ENCODE measurements around the gene SOCS1.

- TF ChIP-seq CTCF (IDR thresholded peaks at IDR 0.05) (no peak), POLR2A (IDR thresholded peaks at IDR 0.05) (no peak)
Measured at GRCh38 chr16:11296706-11297491, 40.9 kb upstream of the SOCS1 start.

Data from heart left ventricle (tissue), 13 donors.